SU-DHL-6 (cell line): ENCODE measurements around the gene OSER1.

ENCODE experiments used
- H2AFZ ChIP-seq: fragments of 200-600 bp; sonication (generic); 2 replicates; pipeline ENCODE4 v1.6.1; 2014; ENCODE audit warnings: low read depth, mild to moderate bottlenecking, moderate library complexity, mixed read lengths, antibody characterized with exemption, low read length; ENCODE audit not compliant: severe bottlenecking
- H3F3A ChIP-seq: fragments of 200-600 bp; shearing (Covaris generic); 2 replicates; pipeline ENCODE4 v1.6.0; 2016; ENCODE audit warnings: antibody characterized with exemption, mild to moderate bottlenecking; ENCODE audit not compliant: insufficient read depth
- H3K27ac ChIP-seq: fragments of 200-600 bp; sonication (generic); 2 replicates; pipeline ENCODE4 v1.5.1; 2016; ENCODE audit warnings: low read depth, mild to moderate bottlenecking, low read length, moderate library complexity, mixed read lengths
- H3K27me3 ChIP-seq: fragments of 200-600 bp; sonication (generic), shearing (Covaris generic); 2 replicates; pipeline ENCODE4 v1.6.0; 2014; ENCODE audit warnings: mild to moderate bottlenecking, low read length
- H3K36me3 ChIP-seq: fragments of 200-600 bp; sonication (generic); 2 replicates; pipeline ENCODE4 v1.6.1; 2014; ENCODE audit warnings: mild to moderate bottlenecking, low read length, mixed read lengths
- H3K4me2 ChIP-seq: fragments of 300-600, 200-600 bp; shearing (Covaris generic), sonication (generic); 2 replicates; pipeline ENCODE4 v1.6.0; 2014; ENCODE audit warnings: low read length, low read depth, mild to moderate bottlenecking; ENCODE audit not compliant: poor library complexity, severe bottlenecking
- H3K4me3 ChIP-seq: fragments of 200-600 bp; sonication (generic); 2 replicates; pipeline ENCODE4 v1.5.1; 2014; ENCODE audit warnings: antibody characterized with exemption, low read length, mild to moderate bottlenecking, mixed read lengths; ENCODE audit not compliant: insufficient read depth, poor library complexity, severe bottlenecking
- H3K79me2 ChIP-seq: fragments of 200-600 bp; sonication (generic); 2 replicates; pipeline ENCODE4 v1.6.1; 2014; ENCODE audit warnings: mild to moderate bottlenecking, low read length, moderate library complexity; ENCODE audit not compliant: insufficient read depth
- H3K9ac ChIP-seq: fragments of 200-600 bp; sonication (generic); 2 replicates; pipeline ENCODE4 v1.7.0; 2014; ENCODE audit warnings: mild to moderate bottlenecking, low read length
- H3K9me2 ChIP-seq: fragments of 200-600 bp; sonication (generic); replicated peaks from 2 replicates; pipeline ENCODE4 v1.6.1; 2014; ENCODE audit warnings: low read length; ENCODE audit not compliant: insufficient read depth
- H3K9me3 ChIP-seq: fragments of 200-600 bp; sonication (generic); 2 replicates; pipeline ENCODE4 v1.6.1; 2014; ENCODE audit warnings: low read length, mixed read lengths; ENCODE audit not compliant: insufficient read depth
- H4K20me1 ChIP-seq: fragments of 200-600 bp; sonication (generic); 2 replicates; pipeline ENCODE4 v1.6.1; 2014; ENCODE audit warnings: low read depth, mild to moderate bottlenecking, antibody characterized with exemption, low read length, moderate library complexity, mixed read lengths
- CTCF ChIP-seq: fragments of 200-600 bp; sonication (generic); IDR thresholded peaks from one replicate; pipeline ENCODE4 v1.5.1; 2017; ENCODE audit warnings: antibody characterized with exemption, mild to moderate bottlenecking, low read length, moderate library complexity; ENCODE audit not compliant: insufficient read depth, poor library complexity, severe bottlenecking
- EZH2phosphoT487 ChIP-seq: fragments of 200-600 bp; sonication (generic), shearing (Covaris generic); conservative IDR thresholded peaks from 2 replicates; pipeline ENCODE4 v1.6.1; 2018; ENCODE audit warnings: mild to moderate bottlenecking, antibody characterized with exemption, low read length, moderate library complexity, mixed read lengths

The OSER1 gene

GRCh38 chr20:44154521-44155001 lies 56.0 kb downstream of the OSER1 start:
- H3K4me3 ChIP-seq: no peak overlapping the region
- no peaks in the 10 kb centered on the region for H3K36me3 ChIP-seq
- H3K9me2 ChIP-seq: no peaks in the 10 kb centered on the region
- no peaks in the 10 kb centered on the region for H3F3A ChIP-seq
- H4K20me1 ChIP-seq: no peaks in the 10 kb centered on the region
- no peaks in the 10 kb centered on the region for H3K79me2 ChIP-seq
- H3K4me2 ChIP-seq: no peak overlapping the region
- H2AFZ ChIP-seq: no peak overlapping the region
- no peak for TF ChIP-seq EZH2phosphoT487
- no peak for TF ChIP-seq CTCF
- no peaks in the 10 kb centered on the region for H3K27me3 ChIP-seq
- H3K27ac ChIP-seq: no peak overlapping the region
- H3K9ac ChIP-seq: no peak overlapping the region
- no peaks in the 10 kb centered on the region for H3K9me3 ChIP-seq

GRCh38 chr20:44153636-44154043 lies 56.9 kb downstream of the OSER1 start:
- no peaks in the 10 kb centered on the region for H3K79me2 ChIP-seq
- H3K4me3 ChIP-seq: no peak overlapping the region
- H3F3A ChIP-seq: no peaks in the 10 kb centered on the region
- TF ChIP-seq EZH2phosphoT487: no peak
- TF ChIP-seq CTCF: no peak
- no peaks in the 10 kb centered on the region for H3K9me3 ChIP-seq
- H4K20me1 ChIP-seq: no peaks in the 10 kb centered on the region
- H3K9ac ChIP-seq: no peak overlapping the region
- H2AFZ ChIP-seq: no peak overlapping the region
- no peaks in the 10 kb centered on the region for H3K36me3 ChIP-seq
- no peaks in the 10 kb centered on the region for H3K9me2 ChIP-seq
- no peaks in the 10 kb centered on the region for H3K27me3 ChIP-seq
- no peak overlapping the region for H3K27ac ChIP-seq
- no peak overlapping the region for H3K4me2 ChIP-seq

GRCh38 chr20:44151621-44152416 lies 58.8 kb downstream of the OSER1 start:
- TF ChIP-seq CTCF (no peak), EZH2phosphoT487 (no peak)
- Histone ChIP-seq H3K79me2 (no peaks in the 10 kb centered on the region), H2AFZ (no peak overlapping the region), H3K9ac (no peak overlapping the region), H3K4me3 (no peak overlapping the region), H3F3A (no peaks in the 10 kb centered on the region), H3K36me3 (no peaks in the 10 kb centered on the region), H3K4me2 (no peak overlapping the region), H3K27me3 (no peaks in the 10 kb centered on the region), H4K20me1 (no peaks in the 10 kb centered on the region), H3K9me2 (no peaks in the 10 kb centered on the region), H3K27ac (no peak overlapping the region), H3K9me3 (no peaks in the 10 kb centered on the region)
